Right atrium auricular region (tissue), 2 donors: ENCODE measurements around the gene NUFIP1. TPM values are rescaled to one million over a fixed set of nuclear protein-coding genes. Genes with fewer than 3 reads are reported as not detected.

ENCODE experiments used
- DNase-seq: peaks from one replicate; pipeline ENCODE4 v3.0.0-alpha.2; 2019; ENCODE audit warnings: low spot score
- H3K27ac ChIP-seq, 2 donors: fragments of 200-600 bp; sonication (generic); 1 replicate in 1 of 2; 2 replicates in 1 of 2; pipeline ENCODE4 v1.5.1; 2016 to 2019
- H3K27me3 ChIP-seq, 2 donors: fragments of 200-600 bp; sonication (generic); one replicate each; pipeline versions ENCODE4 v1.5.1 to v1.6.0; 2017 to 2019
- H3K36me3 ChIP-seq: fragments of 200-600 bp; sonication (generic); one replicate; pipeline ENCODE4 v1.5.1; 2016
- H3K4me1 ChIP-seq, 2 donors: fragments of 200-600 bp; sonication (generic); one replicate each; pipeline versions ENCODE4 v1.5.1 to v1.6.0; 2017 to 2019
- H3K4me3 ChIP-seq, 2 donors: fragments of 200-600 bp; sonication (generic); 1 replicate in 1 of 2; 2 replicates in 1 of 2; pipeline ENCODE4 v1.5.1; 2017 to 2019; ENCODE audit warnings: mild to moderate bottlenecking in 1 of 2, moderate library complexity in 1 of 2
- H3K9me3 ChIP-seq, 2 donors: fragments of 200-600 bp; sonication (generic); one replicate each; pipeline ENCODE4 v1.5.1; 2019
- total RNA-seq, 2 donors: library from RNA; depleted of rRNA; stranded (reverse); fragments of >200 nt; gene quantifications; one replicate each; pipeline ENCODE4 v1.1.0, GENCODE V29; 2016
- TF ChIP-seq, protein P1 (sequence below), 2 donors: fragments of 200-600 bp; sonication (generic); IDR thresholded peaks; one replicate each; pipeline ENCODE4 v1.5.1; 2019; ENCODE audit warnings: antibody characterized with exemption in 2 of 2

The NUFIP1 gene
- total RNA-seq, 2 donors from 2014 or later: 2.2 to 2.9 TPM

DNA sequence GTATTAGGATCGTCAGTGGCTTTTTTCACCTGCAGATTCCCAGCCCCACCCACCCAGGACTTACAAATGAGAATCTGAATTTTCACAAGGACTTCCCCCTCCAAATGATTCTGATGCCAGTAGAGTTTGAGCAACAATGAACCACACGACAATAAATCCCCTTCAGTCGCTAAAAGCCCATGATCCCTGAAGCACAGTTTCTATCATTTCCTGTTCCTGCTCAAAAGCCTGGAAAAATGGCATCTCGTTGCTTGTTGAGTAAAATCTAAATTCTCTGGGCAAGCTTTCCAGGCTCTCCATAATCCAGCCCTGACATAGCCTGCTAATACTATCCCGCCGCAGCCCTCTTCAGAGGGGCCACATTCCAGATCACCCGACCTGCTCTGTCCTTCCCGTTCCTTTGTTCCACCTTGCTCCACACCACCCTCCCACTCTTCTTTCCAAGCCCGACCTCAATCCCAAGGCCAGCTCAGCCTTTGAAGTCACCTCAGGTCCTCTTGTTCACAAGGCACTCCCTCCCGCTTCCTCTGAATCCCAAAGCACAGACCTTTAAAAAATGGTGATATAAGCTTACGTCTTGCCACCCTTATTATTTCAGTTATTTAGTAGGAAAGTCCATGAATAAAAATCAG is 67.9 kb downstream of the NUFIP1 start:
- no peaks in the 10 kb centered on the region for H3K27me3 ChIP-seq
- TF ChIP-seq, protein P1, sequence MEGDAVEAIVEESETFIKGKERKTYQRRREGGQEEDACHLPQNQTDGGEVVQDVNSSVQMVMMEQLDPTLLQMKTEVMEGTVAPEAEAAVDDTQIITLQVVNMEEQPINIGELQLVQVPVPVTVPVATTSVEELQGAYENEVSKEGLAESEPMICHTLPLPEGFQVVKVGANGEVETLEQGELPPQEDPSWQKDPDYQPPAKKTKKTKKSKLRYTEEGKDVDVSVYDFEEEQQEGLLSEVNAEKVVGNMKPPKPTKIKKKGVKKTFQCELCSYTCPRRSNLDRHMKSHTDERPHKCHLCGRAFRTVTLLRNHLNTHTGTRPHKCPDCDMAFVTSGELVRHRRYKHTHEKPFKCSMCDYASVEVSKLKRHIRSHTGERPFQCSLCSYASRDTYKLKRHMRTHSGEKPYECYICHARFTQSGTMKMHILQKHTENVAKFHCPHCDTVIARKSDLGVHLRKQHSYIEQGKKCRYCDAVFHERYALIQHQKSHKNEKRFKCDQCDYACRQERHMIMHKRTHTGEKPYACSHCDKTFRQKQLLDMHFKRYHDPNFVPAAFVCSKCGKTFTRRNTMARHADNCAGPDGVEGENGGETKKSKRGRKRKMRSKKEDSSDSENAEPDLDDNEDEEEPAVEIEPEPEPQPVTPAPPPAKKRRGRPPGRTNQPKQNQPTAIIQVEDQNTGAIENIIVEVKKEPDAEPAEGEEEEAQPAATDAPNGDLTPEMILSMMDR (IDR thresholded peaks at IDR 0.05): no peak
- H3K4me3 ChIP-seq: no peak overlapping the region
- peaks cover 0 to 33% of the 10 kb centered on the region in 2 donors for H3K4me1 ChIP-seq
- H3K9me3 ChIP-seq: no peaks in the 10 kb centered on the region
- no peak for DNase-seq
- H3K27ac ChIP-seq: peak overlapping the region; percentile 96
- H3K36me3 ChIP-seq: no peaks in the 10 kb centered on the region

DNA sequence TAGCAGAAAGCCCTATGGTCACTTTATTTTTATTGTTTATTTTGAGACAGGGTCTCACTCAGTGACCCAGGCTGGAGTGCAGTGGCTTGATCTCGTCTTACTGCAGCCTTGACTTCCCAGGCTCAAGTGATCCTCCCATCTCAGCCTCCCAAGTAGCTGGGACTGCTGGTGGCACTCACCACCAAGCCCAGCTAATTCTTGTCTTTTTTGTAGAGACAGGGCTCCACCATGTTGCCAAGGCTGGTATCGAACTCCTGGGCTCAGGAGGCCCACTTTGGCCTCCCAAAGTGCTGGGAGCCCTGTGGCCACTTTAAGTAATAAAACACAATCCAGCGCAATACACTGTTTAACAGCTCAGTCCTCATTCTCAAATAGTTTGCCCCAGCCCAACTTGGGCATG is 69.3 kb downstream of the NUFIP1 start:
- no peaks in the 10 kb centered on the region for H3K27me3 ChIP-seq
- TF ChIP-seq, protein P1 (IDR thresholded peaks at IDR 0.05): no peak
- no peaks in the 10 kb centered on the region for H3K36me3 ChIP-seq
- no peak for DNase-seq
- no peak overlapping the region for H3K4me3 ChIP-seq
- peak overlapping the region; percentile 96 for H3K27ac ChIP-seq
- H3K9me3 ChIP-seq: no peaks in the 10 kb centered on the region
- H3K4me1 ChIP-seq: peaks cover 0 to 33% of the 10 kb centered on the region in 2 donors

DNA sequence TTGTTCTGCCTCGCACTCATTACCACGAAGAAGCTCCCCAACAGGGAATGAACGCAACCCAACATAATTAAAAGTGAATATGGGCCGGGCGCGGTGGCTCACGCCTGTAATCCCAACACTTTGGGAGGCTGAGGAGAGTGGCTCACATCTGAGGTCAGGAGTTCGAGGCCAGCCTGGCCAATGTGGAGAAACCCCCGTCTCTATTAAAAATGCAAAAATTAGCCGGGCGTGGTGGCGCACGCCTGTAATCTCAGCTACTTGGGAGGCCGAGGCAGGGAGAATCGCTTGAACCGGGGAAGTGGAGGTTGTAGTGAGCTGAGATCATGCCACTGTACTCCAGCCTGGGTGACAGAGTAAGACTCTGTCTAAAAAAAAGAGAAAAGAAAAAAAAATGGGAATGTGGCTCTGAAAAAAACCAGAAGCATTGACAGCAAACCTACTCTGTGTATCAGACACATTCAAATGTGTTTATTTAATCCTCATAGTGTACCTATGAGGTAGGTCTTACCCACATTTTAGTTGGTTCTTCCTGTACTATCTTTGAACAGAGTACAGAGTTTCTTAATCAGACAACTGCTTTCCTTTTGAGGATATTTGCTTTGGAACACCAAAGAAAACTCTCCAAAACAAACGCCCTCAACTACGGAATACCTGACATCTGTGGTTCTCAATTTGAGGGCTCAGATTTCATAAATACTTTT is 70.0 kb downstream of the NUFIP1 start:
- H3K27me3 ChIP-seq: no peaks in the 10 kb centered on the region
- H3K36me3 ChIP-seq: no peaks in the 10 kb centered on the region
- H3K9me3 ChIP-seq: no peaks in the 10 kb centered on the region
- TF ChIP-seq, protein P1 (IDR thresholded peaks at IDR 0.05): no peak
- no peak for DNase-seq
- peaks cover 0 to 33% of the 10 kb centered on the region in 2 donors for H3K4me1 ChIP-seq
- H3K4me3 ChIP-seq: peak overlapping the region in 1 of 2 donors; percentile 54
- peak overlapping the region; percentile 96 for H3K27ac ChIP-seq

DNA sequence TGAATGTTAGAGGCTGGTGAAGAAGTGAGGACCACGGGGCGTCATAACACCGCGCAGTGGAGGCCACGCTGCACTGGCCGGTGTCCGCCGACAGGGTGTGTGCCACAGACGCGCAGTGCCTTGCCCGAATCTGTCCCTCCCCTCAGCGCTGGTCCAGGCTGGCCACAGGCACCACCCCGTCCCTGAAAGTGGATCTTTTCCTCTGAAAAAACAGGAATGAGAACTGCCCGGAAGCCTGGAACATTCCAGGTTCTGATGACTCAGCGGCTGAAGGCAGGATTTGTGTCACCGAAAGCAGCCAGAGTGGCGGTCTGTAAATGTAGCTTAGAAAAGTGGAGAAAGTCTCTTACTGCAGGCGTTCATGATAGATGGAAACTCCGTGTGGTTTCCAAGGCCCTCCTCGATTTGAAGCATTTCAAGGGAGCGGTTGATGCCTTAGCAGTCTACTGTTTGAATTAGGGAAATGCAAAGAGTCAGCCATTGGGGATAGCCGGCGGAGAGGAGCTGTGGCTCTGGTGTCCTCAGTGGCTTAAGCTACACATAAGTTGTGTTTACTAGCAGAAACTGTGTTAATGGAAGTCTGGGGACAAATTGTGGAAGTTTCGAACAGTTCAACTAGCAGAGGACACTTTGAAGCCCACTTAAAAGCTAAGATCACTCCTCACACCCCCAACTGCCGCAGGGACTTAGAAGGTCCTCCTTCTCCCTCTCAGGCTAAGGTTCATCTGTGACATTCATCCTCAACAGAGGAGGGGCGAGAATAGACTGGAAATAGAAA is 70.8 kb downstream of the NUFIP1 start:
- peak overlapping the region; percentile 38 to 54 for H3K4me3 ChIP-seq
- H3K4me1 ChIP-seq: peaks cover 0 to 33% of the 10 kb centered on the region in 2 donors
- DNase-seq: peak; percentile 94
- no peaks in the 10 kb centered on the region for H3K36me3 ChIP-seq
- H3K9me3 ChIP-seq: no peaks in the 10 kb centered on the region
- peak overlapping the region; percentile 96 for H3K27ac ChIP-seq
- H3K27me3 ChIP-seq: no peaks in the 10 kb centered on the region
- TF ChIP-seq, protein P1 (IDR thresholded peaks at IDR 0.05): peak; percentile 58 to 77

DNA sequence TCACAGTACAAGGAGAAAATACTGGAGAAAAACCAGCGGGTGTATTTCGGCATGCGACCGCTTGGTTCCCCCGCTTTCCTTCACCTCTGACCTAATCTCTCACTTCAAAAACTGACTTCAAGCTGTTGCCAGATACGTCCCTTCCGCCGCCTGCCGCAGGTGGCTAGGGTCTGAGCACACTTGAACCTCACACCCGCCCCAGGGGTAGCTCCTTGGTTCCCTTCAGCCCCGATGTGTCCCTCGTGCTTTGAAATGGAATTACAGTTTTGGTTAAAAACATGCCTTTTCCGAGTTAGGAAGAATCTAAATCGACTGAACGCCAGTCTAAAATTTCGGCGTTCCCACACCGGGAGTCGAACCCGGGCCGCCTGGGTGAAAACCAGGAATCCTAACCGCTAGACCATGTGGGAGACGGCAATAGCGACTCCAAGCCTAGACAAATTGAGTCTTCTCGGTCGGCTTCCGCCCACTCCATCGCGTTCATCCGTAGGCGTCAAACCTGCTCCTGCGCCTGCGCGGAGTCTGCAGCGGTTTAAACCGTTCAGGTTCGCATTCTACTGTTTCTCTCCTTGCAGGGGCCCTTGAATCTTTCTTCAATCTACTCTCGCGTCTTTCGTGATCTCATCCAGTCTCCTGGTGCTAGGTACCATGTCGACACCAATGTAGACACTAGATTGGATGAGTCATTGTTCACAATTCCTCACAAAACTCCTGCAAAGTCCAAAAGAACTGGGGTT is 71.5 kb downstream of the NUFIP1 start:
- peak overlapping the region; percentile 38 to 54 for H3K4me3 ChIP-seq
- H3K4me1 ChIP-seq: peaks cover 0 to 30% of the 10 kb centered on the region in 2 donors
- H3K27ac ChIP-seq: peak overlapping the region; percentile 96
- TF ChIP-seq, protein P1 (IDR thresholded peaks at IDR 0.05): peak; percentile 9 to 47
- H3K27me3 ChIP-seq: no peaks in the 10 kb centered on the region
- H3K36me3 ChIP-seq: no peaks in the 10 kb centered on the region
- no peaks in the 10 kb centered on the region for H3K9me3 ChIP-seq
- DNase-seq: peak; percentile 97
